H9 (cell line): ENCODE data around the gene C17orf75. TPM values are rescaled to one million over a fixed set of nuclear protein-coding genes. Genes with fewer than 3 reads are reported as not detected.

ENCODE experiments used
- DNase-seq: peaks from one replicate; pipeline ENCODE4 v3.0.0-alpha.2; 2017
- H2AFZ ChIP-seq: one replicate; pipeline ENCODE4 v1.6.1; 2013; ENCODE audit warnings: mild to moderate bottlenecking, low read length, control low read depth, moderate library complexity
- H2AK5ac ChIP-seq: 2 replicates; pipeline ENCODE4 v1.6.1; 2013; ENCODE audit warnings: low read length, control low read depth, mixed read lengths; ENCODE audit not compliant: insufficient read length
- H2BK120ac ChIP-seq: one replicate; pipeline ENCODE4 v1.6.1; 2013; ENCODE audit warnings: low read depth, mild to moderate bottlenecking, low read length, control low read depth, inconsistent platforms; ENCODE audit not compliant: poor library complexity, severe bottlenecking
- H2BK12ac ChIP-seq: 2 replicates; pipeline ENCODE4 v1.6.1; 2013; ENCODE audit warnings: low read length, control low read depth, mixed read lengths, low read depth; ENCODE audit not compliant: insufficient read length
- H2BK15ac ChIP-seq: 2 replicates; pipeline ENCODE4 v1.6.1; 2013; ENCODE audit warnings: low read depth, low read length, control low read depth
- H2BK20ac ChIP-seq: one replicate; pipeline ENCODE4 v1.6.1; 2013; ENCODE audit warnings: low read depth, mild to moderate bottlenecking, low read length, control low read depth, inconsistent platforms; ENCODE audit not compliant: poor library complexity, severe bottlenecking
- H2BK5ac ChIP-seq: 2 replicates; pipeline ENCODE4 v1.6.1; 2013; ENCODE audit warnings: low read length, control low read depth, mixed read lengths; ENCODE audit not compliant: insufficient read length
- H3K14ac ChIP-seq: 2 replicates; pipeline ENCODE4 v1.6.1; 2013; ENCODE audit warnings: low read length, control low read depth; ENCODE audit not compliant: insufficient read depth
- H3K18ac ChIP-seq: 2 replicates; pipeline ENCODE4 v1.6.1; 2013; ENCODE audit warnings: low read depth, mild to moderate bottlenecking, mixed read lengths, low read length, control low read depth; ENCODE audit not compliant: insufficient read length
- H3K23ac ChIP-seq: 2 replicates; pipeline ENCODE4 v1.6.1; 2013; ENCODE audit warnings: low read length, control low read depth, mixed read lengths, low read depth; ENCODE audit not compliant: insufficient read length
- H3K23me2 ChIP-seq: 2 replicates; pipeline ENCODE4 v1.6.1; 2013; ENCODE audit warnings: low read depth, mild to moderate bottlenecking, mixed read lengths, low read length, control low read depth; ENCODE audit not compliant: insufficient read length, poor library complexity, severe bottlenecking
- H3K27ac ChIP-seq: 2 replicates; pipeline ENCODE4 v1.5.1; 2013; ENCODE audit warnings: low read length, control low read depth, mixed read lengths, low read depth; ENCODE audit not compliant: insufficient read length
- H3K27me3 ChIP-seq: 2 replicates; pipeline ENCODE4 v1.6.1; 2013; ENCODE audit warnings: low read length, control low read depth, inconsistent platforms; ENCODE audit not compliant: insufficient read depth
- H3K4ac ChIP-seq: 2 replicates; pipeline ENCODE4 v1.6.1; 2013; ENCODE audit warnings: low read depth, mild to moderate bottlenecking, control low read depth, inconsistent platforms, low read length, moderate library complexity
- H3K4me1 ChIP-seq: 2 replicates; pipeline ENCODE4 v1.6.1; 2013; ENCODE audit warnings: low read length, control low read depth, inconsistent platforms; ENCODE audit not compliant: insufficient read depth
- H3K4me2 ChIP-seq: 2 replicates; pipeline ENCODE4 v1.6.1; 2013; ENCODE audit warnings: low read length, control low read depth, mixed read lengths; ENCODE audit not compliant: insufficient read length, insufficient read depth
- H3K56ac ChIP-seq: 2 replicates; pipeline ENCODE4 v1.6.1; 2013; ENCODE audit warnings: low read depth, mild to moderate bottlenecking, mixed read lengths, low read length, control low read depth; ENCODE audit not compliant: insufficient read length
- H3K79me1 ChIP-seq: 2 replicates; pipeline ENCODE4 v1.6.1; 2013; ENCODE audit warnings: low read depth, mild to moderate bottlenecking, moderate library complexity, low read length, control low read depth, inconsistent platforms; ENCODE audit not compliant: insufficient read depth, poor library complexity, severe bottlenecking
- H3K79me2 ChIP-seq: 2 replicates; pipeline ENCODE4 v1.6.1; 2013; ENCODE audit warnings: low read length, control low read depth, inconsistent platforms; ENCODE audit not compliant: insufficient read depth
- H3K9ac ChIP-seq: 2 replicates; pipeline ENCODE4 v1.6.1; 2013; ENCODE audit warnings: low read length, control low read depth, mixed read lengths; ENCODE audit not compliant: insufficient read length; ENCODE audit errors: extremely low read depth
- H3K9me3 ChIP-seq: one replicate; pipeline ENCODE4 v1.6.1; 2013; ENCODE audit warnings: low read depth, low read length, inconsistent platforms; ENCODE audit not compliant: control insufficient read depth
- H3T11ph ChIP-seq: one replicate; pipeline ENCODE4 v1.6.1; 2013; ENCODE audit warnings: mild to moderate bottlenecking, low read length, control low read depth, inconsistent platforms
- H4K20me1 ChIP-seq: one replicate; pipeline ENCODE4 v1.6.1; 2013; ENCODE audit not compliant: control insufficient read depth, insufficient read length, insufficient read depth
- H4K5ac ChIP-seq: 2 replicates; pipeline ENCODE4 v1.6.1; 2013; ENCODE audit warnings: low read depth, mild to moderate bottlenecking, mixed read lengths, low read length, control low read depth; ENCODE audit not compliant: insufficient read length
- H4K8ac ChIP-seq: replicated peaks from 2 replicates; pipeline ENCODE4 v1.6.1; 2013; ENCODE audit warnings: low read length, control low read depth, mixed read lengths, low read depth; ENCODE audit not compliant: insufficient read length
- H4K91ac ChIP-seq: 2 replicates; pipeline ENCODE4 v1.6.1; 2013; ENCODE audit warnings: low read depth, mild to moderate bottlenecking, moderate library complexity, mixed read lengths, low read length, control low read depth; ENCODE audit not compliant: insufficient read length
- H3K27ac Mint-ChIP-seq, 3 experiments: 2 replicates in 2 of 3; 3 replicates in 1 of 3; pipeline ENCODE4 v1.8.0; 2020 to 2021; ENCODE audit warnings: mixed read lengths in 3 of 3, mild to moderate bottlenecking in 1 of 3, moderate library complexity in 1 of 3
- H3K27me3 Mint-ChIP-seq: 2 replicates; pipeline ENCODE4 v1.8.0; 2021; ENCODE audit warnings: low read depth, mild to moderate bottlenecking, moderate library complexity, mixed read lengths
- H3K36me3 Mint-ChIP-seq, 3 experiments: 2 replicates in 2 of 3; 3 replicates in 1 of 3; pipeline ENCODE4 v1.8.0; 2020 to 2021; ENCODE audit warnings: low read depth in 3 of 3, mixed read lengths in 3 of 3; ENCODE audit not compliant: insufficient read depth in 1 of 3
- H3K4me1 Mint-ChIP-seq, 2 experiments: 2 replicates each; pipeline ENCODE4 v1.8.0; 2020; ENCODE audit warnings: mixed read lengths in 2 of 2
- H3K4me3 Mint-ChIP-seq, 2 experiments: 2 replicates in 1 of 2; 3 replicates in 1 of 2; pipeline ENCODE4 v1.8.0; 2020 to 2021; ENCODE audit warnings: mild to moderate bottlenecking in 2 of 2, mixed read lengths in 2 of 2, moderate library complexity in 1 of 2
- H3K9me3 Mint-ChIP-seq, 2 experiments: 2 replicates in 1 of 2; 3 replicates in 1 of 2; pipeline ENCODE4 v1.8.0; 2020; ENCODE audit warnings: mild to moderate bottlenecking in 2 of 2, mixed read lengths in 2 of 2, moderate library complexity in 1 of 2
- CTCF ChIP-seq: fragments of 200-600 bp; sonication (generic); conservative IDR thresholded peaks from 3 replicates; pipeline ENCODE4 v1.8.0; 2021; ENCODE audit warnings: antibody characterized with exemption, mild to moderate bottlenecking
- WGBS: extraction: QIAGEN DNeasy Blood & Tissue Kit; methylation state at CpG from one replicate; pipeline ENCODE4 v1.1.7; 2013; ENCODE audit warnings: missing lambda C conversion rate, low lambda C conversion rate, mixed read lengths; ENCODE audit not compliant: insufficient read length; ENCODE audit errors: extremely low coverage; 5-methylcytosine and 5-hydroxymethylcytosine counted together
- total RNA-seq: library from RNA; stranded (reverse); gene quantifications from 2 replicates; pipeline ENCODE4 v1.2.1, GENCODE V29; 2021

Gene C17orf75
- total RNA-seq, 1 experiment from 2014 or later, result 40.4 TPM

- no peak overlapping the region for H4K91ac ChIP-seq
- no peak overlapping the region for H4K5ac ChIP-seq
- H3K9ac ChIP-seq, result no peak overlapping the region
- H3K27ac ChIP-seq, result no peak overlapping the region
- no peaks in the 10 kb centered on the region for H3K27me3 ChIP-seq
- no peak overlapping the region for H2AFZ ChIP-seq
- H3K56ac ChIP-seq, result no peak overlapping the region
- no peak overlapping the region for H3K14ac ChIP-seq
- no CpG with 5 or more reads among the region's 1 CpG for WGBS
- no peak for DNase-seq
- H3K18ac ChIP-seq, result no peak overlapping the region
- Mint-ChIP-seq H3K4me3 (no peak overlapping the region), H3K36me3 (peaks cover 0 to 10% (median 6%) of the 10 kb centered on the region in 3 experiments; a peak in 4 of 7 replicates), H3K9me3 (no peaks in the 10 kb centered on the region), H3K27ac (no peak overlapping the region; a peak in 1 of 7 replicates), H3K27me3 (no peaks in the 10 kb centered on the region), H3K4me1 (peaks cover 18 to 19% of the 10 kb centered on the region in 2 experiments)
- H2BK12ac ChIP-seq, result no peak overlapping the region
- TF ChIP-seq CTCF, result no peak
- H2BK5ac ChIP-seq, result no peak overlapping the region
- no peaks in the 10 kb centered on the region for H4K20me1 ChIP-seq
- no peak overlapping the region for H3K4ac ChIP-seq
- no peak overlapping the region for H3K23ac ChIP-seq
- H3K79me2 ChIP-seq, result no peaks in the 10 kb centered on the region
- no peaks in the 10 kb centered on the region for H3K79me1 ChIP-seq
- no peak overlapping the region for H4K8ac ChIP-seq
- no peaks in the 10 kb centered on the region for H3K9me3 ChIP-seq
- H3K4me1 ChIP-seq, result no peaks in the 10 kb centered on the region; the same call in 1 of the 2 replicates
- no peaks in the 10 kb centered on the region for H3K23me2 ChIP-seq
- H2BK120ac ChIP-seq, result no peak overlapping the region
- no peak overlapping the region for H2BK15ac ChIP-seq
- no peak overlapping the region for H2AK5ac ChIP-seq
- H3T11ph ChIP-seq, result no peak overlapping the region
- H3K4me2 ChIP-seq, result no peak overlapping the region
- no peak overlapping the region for H2BK20ac ChIP-seq
These were observed 14.1 kb downstream of the C17orf75 start for GRCh38 chr17:32327911-32328310.
